ENCODE results near the gene TMEM240. TPM values are rescaled to one million over a fixed set of nuclear protein-coding genes. Genes with fewer than 3 reads are reported as not detected.

Gene TMEM240
- total and polyA plus RNA-seq, 10 of the 15 experiments (the other 5 are each of a cell fraction or from before 2014, with no cell fraction given), result 0.17 to 0.49 TPM; not detected in 8

DNA sequence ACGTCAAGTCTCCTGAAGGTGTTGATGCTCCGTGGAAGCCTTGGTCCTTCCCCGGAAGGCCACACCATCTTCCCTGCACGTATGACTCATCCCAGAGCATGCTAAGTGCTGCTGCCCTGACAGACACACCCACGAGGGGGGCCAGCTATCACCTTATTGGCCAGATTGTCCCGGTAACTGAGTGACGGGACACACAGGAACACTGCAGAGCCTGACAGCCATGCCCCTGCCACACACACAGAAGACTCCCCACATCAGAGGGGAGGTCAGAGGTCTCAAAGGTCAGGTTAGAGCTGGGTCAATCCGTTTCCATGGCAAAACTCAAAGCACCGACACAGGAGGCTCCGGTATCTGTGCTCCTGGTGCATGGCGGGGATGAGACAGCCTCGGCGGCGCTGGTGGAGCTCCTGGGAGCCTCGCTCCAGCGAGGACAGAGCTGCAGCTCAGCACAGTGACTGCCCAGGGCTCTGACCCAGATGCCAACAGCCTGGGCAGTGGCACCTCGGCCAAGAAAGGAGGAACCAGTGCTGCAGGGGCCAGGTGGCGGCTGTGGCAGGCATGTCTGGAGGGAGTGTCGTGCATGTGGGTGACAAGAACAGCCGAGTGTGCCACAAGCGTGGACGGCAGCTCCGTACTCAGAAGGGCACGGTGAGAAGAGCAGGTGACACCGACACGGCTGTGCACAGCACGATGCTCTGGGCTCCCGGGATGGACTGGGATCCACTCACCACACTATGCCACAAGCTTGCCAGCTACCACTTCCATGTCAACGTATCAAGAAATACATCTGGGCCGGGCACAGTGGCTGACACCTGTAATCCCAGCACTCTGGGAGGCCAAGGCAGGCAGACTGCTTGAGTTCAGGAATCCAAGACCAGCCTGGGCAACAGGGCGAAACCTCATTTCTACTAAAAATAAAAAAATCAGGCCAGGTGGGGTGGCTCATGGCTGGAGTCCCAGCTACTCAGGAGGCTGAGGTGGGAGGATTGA, 14.8 kb upstream of the TMEM240 start:
- H2AFZ ChIP-seq (ENCODE audit: control insufficient read depth, low read depth, low read length), result no peak overlapping the region
- BruUV-seq (replicated peaks), result no TSS peak
- H3K4me1 ChIP-seq (ENCODE audit: control insufficient read depth, insufficient read depth, low read length), result no peaks in the 10 kb centered on the region
- no peak overlapping the region for H3K9ac ChIP-seq (ENCODE audit: control insufficient read depth, insufficient read depth, low read length)
- intact Hi-C loops (cut with micrococcal nuclease; ENCODE audit: unreplicated experiment) (no loop called here), in situ Hi-C loops (cut with MboI) (no loop called here)
- CTCF ChIA-PET, result no interaction called here
- H3K4me2 ChIP-seq (ENCODE audit: control insufficient read depth, insufficient read depth), result no peak overlapping the region
- H3K36me3 ChIP-seq (ENCODE audit: control insufficient read depth in 2 of 2, insufficient read depth in 2 of 2, low read length in 1 of 2), result peaks cover under 1 to 1% of the 10 kb centered on the region in 2 experiments; a peak in 3 of 4 replicates
- H3K27ac ChIP-seq (ENCODE audit: control insufficient read depth, insufficient read depth), result no peak overlapping the region
- ATAC-seq (no peak), FAIRE-seq (no peak), DNase-seq (ENCODE audit: low read depth, low spot score) (no peak)
- TF ChIP-seq, protein P1, sequence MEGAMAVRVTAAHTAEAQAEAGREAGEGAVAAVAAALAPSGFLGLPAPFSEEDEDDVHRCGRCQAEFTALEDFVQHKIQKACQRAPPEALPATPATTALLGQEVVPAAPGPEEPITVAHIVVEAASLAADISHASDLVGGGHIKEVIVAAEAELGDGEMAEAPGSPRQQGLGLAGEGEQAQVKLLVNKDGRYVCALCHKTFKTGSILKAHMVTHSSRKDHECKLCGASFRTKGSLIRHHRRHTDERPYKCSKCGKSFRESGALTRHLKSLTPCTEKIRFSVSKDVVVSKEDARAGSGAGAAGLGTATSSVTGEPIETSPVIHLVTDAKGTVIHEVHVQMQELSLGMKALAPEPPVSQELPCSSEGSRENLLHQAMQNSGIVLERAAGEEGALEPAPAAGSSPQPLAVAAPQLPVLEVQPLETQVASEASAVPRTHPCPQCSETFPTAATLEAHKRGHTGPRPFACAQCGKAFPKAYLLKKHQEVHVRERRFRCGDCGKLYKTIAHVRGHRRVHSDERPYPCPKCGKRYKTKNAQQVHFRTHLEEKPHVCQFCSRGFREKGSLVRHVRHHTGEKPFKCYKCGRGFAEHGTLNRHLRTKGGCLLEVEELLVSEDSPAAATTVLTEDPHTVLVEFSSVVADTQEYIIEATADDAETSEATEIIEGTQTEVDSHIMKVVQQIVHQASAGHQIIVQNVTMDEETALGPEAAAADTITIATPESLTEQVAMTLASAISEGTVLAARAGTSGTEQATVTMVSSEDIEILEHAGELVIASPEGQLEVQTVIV (IDR thresholded peaks at IDR 0.05; ENCODE audit: borderline replicate concordance, partially characterized antibody), result no peak
- TF ChIP-seq ZZZ3 (IDR thresholded peaks at IDR 0.05; ENCODE audit: control insufficient read depth, insufficient read length, low read depth) (no peak), HCFC1 (IDR thresholded peaks at IDR 0.05; ENCODE audit: low read length) (no peak), BCL11A (IDR thresholded peaks at IDR 0.05; ENCODE audit: low read depth, low read length) (no peak), STAT3 (IDR thresholded peaks at IDR 0.05; ENCODE audit: low read depth, low read length) (no peak), SMAD5 (IDR thresholded peaks at IDR 0.05; ENCODE audit: low read depth) (no peak), SIX5 (IDR thresholded peaks at IDR 0.05; ENCODE audit: low read depth, low read length, severe bottlenecking) (no peak), ZNF217 (IDR thresholded peaks at IDR 0.05) (no peak), EGR1 (IDR thresholded peaks at IDR 0.05; ENCODE audit: borderline replicate concordance in 1 of 2, low read depth in 2 of 2, low read length in 2 of 2) (no peak), MTA3 (IDR thresholded peaks at IDR 0.05; ENCODE audit: borderline replicate concordance, low read length) (no peak), SRF (IDR thresholded peaks at IDR 0.05; ENCODE audit: low read depth in 2 of 2, low read length in 2 of 2) (no peak), HDGF (IDR thresholded peaks at IDR 0.05) (no peak), PAX5 (IDR thresholded peaks at IDR 0.05; ENCODE audit: borderline replicate concordance, low read depth, low read length) (no peak), MXI1 (IDR thresholded peaks at IDR 0.05; ENCODE audit: low read depth, low read length) (no peak), POLR2AphosphoS5 (IDR thresholded peaks at IDR 0.05; ENCODE audit: low read length) (no peak), NFYB (IDR thresholded peaks at IDR 0.05; ENCODE audit: insufficient read depth, low read depth, low read length) (no peak), ZNF207 (IDR thresholded peaks at IDR 0.05; ENCODE audit: borderline replicate concordance) (no peak)
- TF ChIP-seq, protein P2, sequence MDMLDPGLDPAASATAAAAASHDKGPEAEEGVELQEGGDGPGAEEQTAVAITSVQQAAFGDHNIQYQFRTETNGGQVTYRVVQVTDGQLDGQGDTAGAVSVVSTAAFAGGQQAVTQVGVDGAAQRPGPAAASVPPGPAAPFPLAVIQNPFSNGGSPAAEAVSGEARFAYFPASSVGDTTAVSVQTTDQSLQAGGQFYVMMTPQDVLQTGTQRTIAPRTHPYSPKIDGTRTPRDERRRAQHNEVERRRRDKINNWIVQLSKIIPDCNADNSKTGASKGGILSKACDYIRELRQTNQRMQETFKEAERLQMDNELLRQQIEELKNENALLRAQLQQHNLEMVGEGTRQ (IDR thresholded peaks at IDR 0.05; ENCODE audit: borderline replicate concordance, low read depth, low read length), result no peak
- TF ChIP-seq, protein P3, sequence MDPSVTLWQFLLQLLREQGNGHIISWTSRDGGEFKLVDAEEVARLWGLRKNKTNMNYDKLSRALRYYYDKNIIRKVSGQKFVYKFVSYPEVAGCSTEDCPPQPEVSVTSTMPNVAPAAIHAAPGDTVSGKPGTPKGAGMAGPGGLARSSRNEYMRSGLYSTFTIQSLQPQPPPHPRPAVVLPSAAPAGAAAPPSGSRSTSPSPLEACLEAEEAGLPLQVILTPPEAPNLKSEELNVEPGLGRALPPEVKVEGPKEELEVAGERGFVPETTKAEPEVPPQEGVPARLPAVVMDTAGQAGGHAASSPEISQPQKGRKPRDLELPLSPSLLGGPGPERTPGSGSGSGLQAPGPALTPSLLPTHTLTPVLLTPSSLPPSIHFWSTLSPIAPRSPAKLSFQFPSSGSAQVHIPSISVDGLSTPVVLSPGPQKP (IDR thresholded peaks at IDR 0.05; ENCODE audit: low read depth, low read length), result no peak
- TF ChIP-seq, protein P4, sequence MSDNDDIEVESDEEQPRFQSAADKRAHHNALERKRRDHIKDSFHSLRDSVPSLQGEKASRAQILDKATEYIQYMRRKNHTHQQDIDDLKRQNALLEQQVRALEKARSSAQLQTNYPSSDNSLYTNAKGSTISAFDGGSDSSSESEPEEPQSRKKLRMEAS (IDR thresholded peaks at IDR 0.05; ENCODE audit: low read depth, low read length), result no peak
- POLR2A ChIA-PET, result interaction anchor here (0.7 kb wide), 1 partner anchor 16 kb away, joined by 3 read pairs; no protein-coding TSS in a partner anchor
- SMC1A ChIA-PET (ENCODE audit: uncharacterized antibody, unreplicated experiment), result no interaction called here
- no peaks in the 10 kb centered on the region for H3K27me3 ChIP-seq (replicated peaks in 1 of 2; ENCODE audit: control insufficient read depth in 2 of 2, insufficient read depth in 2 of 2, low read length in 1 of 2)
- no peak overlapping the region for H3K4me3 ChIP-seq
- WGBS (ENCODE audit: insufficient coverage, insufficient replicate concordance, low lambda C conversion rate, missing lambda C conversion rate), result 88% methylated on average over 31 of the region's 31 CpGs
- H3K9me3 ChIP-seq (replicated peaks; ENCODE audit: control insufficient read depth, insufficient read depth, low read length), result no peaks in the 10 kb centered on the region
- RAD21 ChIA-PET (ENCODE audit: unreplicated experiment), result no interaction called here
- no peaks in the 10 kb centered on the region for H4K20me1 ChIP-seq (ENCODE audit: control insufficient read depth, insufficient read depth)
- no peaks in the 10 kb centered on the region for H3K79me2 ChIP-seq (ENCODE audit: control insufficient read depth, insufficient read depth, low read length)

All from GM12878 (cell line).